Adrenal gland (tissue), 12 donors: ENCODE measurements around the gene CENPC. TPM values are rescaled to one million over a fixed set of nuclear protein-coding genes. Genes with fewer than 3 reads are reported as not detected.
"Not testable (repeated sequence)": the region's sequence is repeated elsewhere in the genome, so short reads cannot be mapped to it uniquely, and the experiment has no call there.

Source experiments
- DNase-seq, 7 donors: peaks; one replicate each; pipeline ENCODE4 v3.0.0-alpha.2; 2019 to 2020
- H3K27ac ChIP-seq, 5 donors: fragments of 200-600 bp; sonication (generic) in 4 of 5; 1 replicate in 3 of 5; 2 replicates in 2 of 5; pipeline versions ENCODE4 v1.5.1 to v1.8.0; 2016 to 2020; ENCODE audit warnings: mild to moderate bottlenecking in 1 of 5
- H3K27me3 ChIP-seq: fragments of 200-600 bp; 2 replicates; pipeline ENCODE4 v1.8.0; 2021
- H3K36me3 ChIP-seq, 2 donors: fragments of 200-600 bp; replicated peaks in 1 of 2; 1 replicate in 1 of 2; 2 replicates in 1 of 2; pipeline versions ENCODE4 v1.5.1 to v1.8.0; 2018 to 2022
- H3K4me1 ChIP-seq, 2 donors: fragments of 200-600 bp; replicated peaks in 1 of 2; 1 replicate in 1 of 2; 2 replicates in 1 of 2; pipeline versions ENCODE4 v1.5.1 to v1.8.0; 2018 to 2021
- H3K4me3 ChIP-seq, 4 donors: fragments of 200-600 bp; sonication (generic) in 3 of 4; one replicate each; pipeline ENCODE4 v1.5.1; 2016 to 2018
- H3K9me3 ChIP-seq, 3 donors: fragments of 200-600 bp; sonication (generic) in 1 of 3; replicated peaks in 1 of 3; 1 replicate in 2 of 3; 2 replicates in 1 of 3; pipeline versions ENCODE4 v1.5.1 to v1.8.0; 2016 to 2021
- POLR2A ChIP-seq, 2 donors: fragments of 450-650 bp; IDR thresholded peaks; one replicate each; pipeline ENCODE4 v1.6.1; 2017; ENCODE audit warnings: antibody characterized with exemption in 2 of 2, mild to moderate bottlenecking in 2 of 2, moderate library complexity in 1 of 2
- WGBS, 4 donors: extraction: QIAGEN DNeasy Blood & Tissue Kit in 2 of 4; methylation state at CpG; one replicate each; pipeline versions ENCODE4 v1.1.5 to v1.1.7; 2013 to 2017; 5-methylcytosine and 5-hydroxymethylcytosine counted together
- intact Hi-C, 2 donors: fragments of 100-400 bp; cut with DNase I; formaldehyde crosslinking; loops; one replicate each; pipeline versions ENCODE4 v1.14.1 to v1.15.0; 2022 to 2023
- polyA plus RNA-seq, 3 donors: library from polyadenylated mRNA; stranded (reverse); fragments of 200-250 nt in 2 of 3; fragments of 350-450 nt in 1 of 3; fragmentation: Illumina TruSeq in 1 of 3; extraction: RNeasy Lipid Tissue Mini Kit (QIAGEN cat#74804) in 1 of 3; gene quantifications; one replicate each; pipeline ENCODE4 v1.2.3, GENCODE V29; 2013 to 2014
- total RNA-seq, 9 donors: library from RNA; depleted of rRNA in 4 of 9; stranded (reverse); fragments of >200 nt in 4 of 9; fragments of 120-200 nt in 1 of 9; fragmentation: NEBNext Ultra II Directional in 1 of 9; extraction: Animal tissue kit (Norgen Biotek cat#: 25700) in 1 of 9; gene quantifications; one replicate each; pipeline versions ENCODE4 v1.1.0 to v1.2.4, GENCODE V29; 2013 to 2023
- TF ChIP-seq, protein P1 (sequence below), 6 experiments: fragments of 450-650 bp in 4 of 6; fragments of 200-600 bp in 2 of 6; sonication (generic) in 1 of 6; IDR thresholded peaks; 1 replicate in 5 of 6; 2 replicates in 1 of 6; pipeline versions ENCODE4 v1.5.1 to v1.8.0; 2016 to 2021; ENCODE audit warnings: antibody characterized with exemption in 6 of 6, mild to moderate bottlenecking in 2 of 6, moderate library complexity in 1 of 6
- donor health status: healthy with polysubstance abuse.
- donor health status: Bipolar disorder and iron deficiency.
- donor health status: DM: yes; HTN: yes; CAD: no.
- donor health status: DM: no; HTN: no; CAD: no.
- donor health status: DM: no; HTN: no; CAD: no.
- donor health status: DM: yes; HTN: yes; CAD: no.

CENPC gene
- total and polyA plus RNA-seq, 12 donors = 5.8 to 31.1 (median 16.6) TPM

DNA sequence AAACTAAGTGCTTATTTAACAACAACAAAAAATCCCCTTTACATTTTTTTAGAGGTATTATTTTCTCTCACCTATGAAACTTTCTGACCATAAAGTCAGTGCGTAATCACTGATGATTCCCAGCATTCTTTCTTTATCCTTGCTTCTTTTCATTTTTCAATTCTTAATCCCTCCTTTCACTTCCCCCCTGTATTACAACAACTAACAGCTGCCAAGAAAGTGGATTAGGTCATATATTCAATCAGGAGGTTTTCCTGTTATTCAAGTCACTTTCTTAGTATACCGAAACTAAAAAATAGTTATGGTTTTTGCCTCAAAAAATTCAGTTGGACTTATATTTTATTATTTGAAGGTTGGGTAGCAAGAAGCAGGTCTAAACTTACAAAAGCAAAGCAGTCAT, 11.1 kb upstream of the CENPC start:
- Histone ChIP-seq H3K4me1 (no peaks in the 10 kb centered on the region), H3K4me3 (no peak overlapping the region), H3K27me3 (no peaks in the 10 kb centered on the region), H3K36me3 (no peaks in the 10 kb centered on the region), H3K9me3 (no peaks in the 10 kb centered on the region), H3K27ac (no peak overlapping the region)
- DNase-seq = no peak
- 34 to 58% (median 42%) methylated on average over 2 of the region's 2 CpGs for WGBS, 4 donors
- TF ChIP-seq, protein P1, sequence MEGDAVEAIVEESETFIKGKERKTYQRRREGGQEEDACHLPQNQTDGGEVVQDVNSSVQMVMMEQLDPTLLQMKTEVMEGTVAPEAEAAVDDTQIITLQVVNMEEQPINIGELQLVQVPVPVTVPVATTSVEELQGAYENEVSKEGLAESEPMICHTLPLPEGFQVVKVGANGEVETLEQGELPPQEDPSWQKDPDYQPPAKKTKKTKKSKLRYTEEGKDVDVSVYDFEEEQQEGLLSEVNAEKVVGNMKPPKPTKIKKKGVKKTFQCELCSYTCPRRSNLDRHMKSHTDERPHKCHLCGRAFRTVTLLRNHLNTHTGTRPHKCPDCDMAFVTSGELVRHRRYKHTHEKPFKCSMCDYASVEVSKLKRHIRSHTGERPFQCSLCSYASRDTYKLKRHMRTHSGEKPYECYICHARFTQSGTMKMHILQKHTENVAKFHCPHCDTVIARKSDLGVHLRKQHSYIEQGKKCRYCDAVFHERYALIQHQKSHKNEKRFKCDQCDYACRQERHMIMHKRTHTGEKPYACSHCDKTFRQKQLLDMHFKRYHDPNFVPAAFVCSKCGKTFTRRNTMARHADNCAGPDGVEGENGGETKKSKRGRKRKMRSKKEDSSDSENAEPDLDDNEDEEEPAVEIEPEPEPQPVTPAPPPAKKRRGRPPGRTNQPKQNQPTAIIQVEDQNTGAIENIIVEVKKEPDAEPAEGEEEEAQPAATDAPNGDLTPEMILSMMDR (IDR thresholded peaks at IDR 0.05) = no peak
- no peak for TF ChIP-seq POLR2A (IDR thresholded peaks at IDR 0.05)
- intact Hi-C loops = no loop called here

DNA sequence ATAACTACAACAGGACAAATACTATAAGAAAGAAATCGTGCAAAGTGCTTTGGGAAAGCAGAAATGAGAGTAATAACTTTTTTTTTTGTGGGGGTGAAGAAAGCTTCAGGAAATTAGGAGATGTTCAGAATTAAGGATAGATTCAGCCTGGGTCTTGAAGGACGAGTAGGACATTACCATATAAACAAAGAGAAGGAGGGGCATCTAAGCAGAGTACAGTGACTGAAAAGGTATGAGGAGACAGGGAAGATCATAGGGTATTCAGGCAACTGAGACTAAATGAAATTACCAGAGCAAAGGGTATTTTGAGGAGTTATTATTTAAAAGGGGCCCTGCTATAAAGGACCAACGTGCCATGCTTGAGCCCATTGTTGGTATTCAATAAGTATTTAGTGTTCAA, 10.1 kb upstream of the CENPC start:
- H3K36me3 ChIP-seq = no peaks in the 10 kb centered on the region
- no peak for DNase-seq
- H3K27ac ChIP-seq = no peak overlapping the region
- WGBS, 4 donors = 49 to 60% (median 55%) methylated on average over 3 of the region's 3 CpGs
- H3K4me1 ChIP-seq = no peaks in the 10 kb centered on the region
- no peak overlapping the region for H3K4me3 ChIP-seq
- H3K27me3 ChIP-seq = no peaks in the 10 kb centered on the region
- H3K9me3 ChIP-seq = no peaks in the 10 kb centered on the region
- TF ChIP-seq, protein P1 (IDR thresholded peaks at IDR 0.05) = no peak
- no peak for TF ChIP-seq POLR2A (IDR thresholded peaks at IDR 0.05)
- intact Hi-C loops = no loop called here

DNA sequence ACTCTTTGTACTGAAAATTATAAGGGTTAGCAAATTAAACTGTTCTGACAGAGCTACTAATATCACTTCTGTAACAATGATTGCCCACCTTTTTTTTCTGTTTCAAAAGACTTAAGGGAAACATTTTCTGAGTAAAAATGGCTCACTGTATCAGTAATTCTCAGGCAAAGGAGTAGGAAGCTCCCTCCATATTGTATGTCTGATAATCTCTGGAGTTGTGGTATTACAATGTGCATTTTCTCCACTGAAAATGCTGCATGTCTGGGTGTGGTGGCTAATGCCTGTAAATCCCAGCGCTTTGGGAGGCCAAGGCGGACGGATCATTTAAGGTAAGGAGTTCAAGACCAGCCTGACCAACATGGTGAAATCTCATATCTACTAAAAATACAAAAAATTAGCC, 8.8 kb upstream of the CENPC start:
- H3K27me3 ChIP-seq = no peaks in the 10 kb centered on the region
- WGBS, 4 donors = 82 to 90% (median 88%) methylated on average over 3 of the region's 3 CpGs
- no peak for DNase-seq
- H3K4me1 ChIP-seq = no peaks in the 10 kb centered on the region
- no peak overlapping the region for H3K27ac ChIP-seq
- intact Hi-C loops = no loop called here
- H3K4me3 ChIP-seq = no peak overlapping the region
- H3K9me3 ChIP-seq = peaks cover 0 to 2% (median 0%) of the 10 kb centered on the region in 3 donors
- TF ChIP-seq, protein P1 (IDR thresholded peaks at IDR 0.05) = no peak
- TF ChIP-seq POLR2A (IDR thresholded peaks at IDR 0.05) = no peak
- no peaks in the 10 kb centered on the region for H3K36me3 ChIP-seq

DNA sequence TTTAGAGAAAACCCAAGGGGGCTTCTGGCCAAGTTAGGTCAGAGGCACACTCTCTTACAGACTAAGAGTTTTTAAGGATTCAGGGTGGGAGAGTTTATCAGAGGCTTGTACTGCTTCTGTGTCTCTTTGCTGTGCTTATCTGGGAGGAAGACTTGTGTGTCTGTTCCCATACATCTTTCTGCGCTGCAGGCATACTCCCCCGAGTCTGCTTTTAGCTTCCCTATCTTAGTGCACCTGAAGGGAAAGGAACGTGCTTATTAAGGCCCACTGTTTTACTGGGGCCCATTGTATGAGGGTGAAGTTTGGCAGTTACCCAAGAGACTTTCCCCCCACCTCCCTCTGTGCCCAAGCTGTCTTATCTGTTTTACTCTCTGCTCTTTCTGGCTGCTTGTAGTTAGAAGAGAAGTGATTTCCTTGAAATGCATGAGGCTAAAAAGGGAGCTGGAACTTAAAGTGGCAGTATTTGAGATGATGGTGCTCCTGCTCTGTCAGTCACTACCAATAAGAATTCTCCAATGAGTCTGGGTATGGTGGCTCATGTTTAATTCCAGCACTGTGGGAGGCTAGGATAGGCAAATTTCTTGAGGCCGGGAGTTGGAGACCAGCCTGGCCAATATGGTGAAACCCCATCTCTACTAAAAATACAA, 7.0 kb upstream of the CENPC start:
- H3K9me3 ChIP-seq, intact Hi-C loops, H3K27ac ChIP-seq, H3K4me3 ChIP-seq, DNase-seq, H3K4me1 ChIP-seq, H3K27me3 ChIP-seq, H3K36me3 ChIP-seq: not testable (repeated sequence)
- 72 to 82% (median 75%) methylated on average over 4 of the region's 4 CpGs for WGBS, 4 donors

DNA sequence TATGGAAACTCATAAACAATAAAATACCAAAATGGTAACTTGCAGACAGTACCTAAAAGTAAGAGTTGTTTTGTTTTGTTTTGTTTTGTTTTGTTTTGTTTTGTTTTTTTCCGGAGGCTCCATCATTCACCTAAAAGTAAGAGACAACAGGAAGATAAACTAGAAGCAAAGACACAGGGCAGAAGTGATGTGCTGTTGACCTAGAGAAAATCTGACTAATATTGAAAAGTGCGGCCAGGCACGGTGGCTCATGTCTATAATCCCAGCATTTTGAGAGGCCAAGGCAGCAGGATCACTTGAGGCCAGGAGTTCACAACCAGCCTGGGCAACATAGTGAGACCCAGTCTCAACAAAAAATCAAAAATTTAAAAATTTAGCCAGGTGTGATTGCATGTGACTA, 5.6 kb upstream of the CENPC start:
- Histone ChIP-seq H3K36me3 (no peaks in the 10 kb centered on the region), H3K9me3 (peaks cover 0 to 6% (median 0%) of the 10 kb centered on the region in 3 donors), H3K27me3 (no peaks in the 10 kb centered on the region), H3K4me1 (no peaks in the 10 kb centered on the region), H3K27ac (no peak overlapping the region), H3K4me3 (no peak overlapping the region)
- WGBS, 4 donors = 74 to 85% (median 81%) methylated on average over 3 of the region's 3 CpGs
- TF ChIP-seq, protein P1 (IDR thresholded peaks at IDR 0.05) = no peak
- no peak for TF ChIP-seq POLR2A (IDR thresholded peaks at IDR 0.05)
- no peak for DNase-seq
- intact Hi-C loops = no loop called here
